ENCODE results near the gene CD36.

The CD36 gene

GRCh38 chr7:80609751-80610150 is 28.7 kb upstream of the CD36 start:
- no peaks in the 10 kb centered on the region for H3K9me3 ChIP-seq (ENCODE audit: low read length)
- no peaks in the 10 kb centered on the region for H3K36me3 ChIP-seq (ENCODE audit: insufficient read depth, low read length)
- no peak overlapping the region for H2AFZ ChIP-seq (ENCODE audit: low read length)
- no peaks in the 10 kb centered on the region for H3K4me1 ChIP-seq (ENCODE audit: insufficient read depth, low read length, severe bottlenecking)
- H3K4me2 ChIP-seq (ENCODE audit: low read length) = no peak overlapping the region
- no peak overlapping the region for H3K9ac ChIP-seq (ENCODE audit: low read length)
- no peaks in the 10 kb centered on the region for H3K27me3 ChIP-seq (ENCODE audit: insufficient read depth, low read length)
- H3K27ac ChIP-seq (ENCODE audit: low read depth, low read length, poor library complexity, severe bottlenecking) = no peak overlapping the region
- no peak for TF ChIP-seq CTCF (IDR thresholded peaks at IDR 0.05; ENCODE audit: low read length)
- no peak for TF ChIP-seq EZH2 (IDR thresholded peaks at IDR 0.05; ENCODE audit: borderline replicate concordance, low read length)
- no peaks in the 10 kb centered on the region for H4K20me1 ChIP-seq (ENCODE audit: insufficient read depth, low read length)
- H3K4me3 ChIP-seq (ENCODE audit: low read depth, low read length, poor library complexity, severe bottlenecking) = no peak overlapping the region
- no peaks in the 10 kb centered on the region for H3K79me2 ChIP-seq (ENCODE audit: insufficient read depth, low read length)
- no peaks in the 10 kb centered on the region for H3K9me2 ChIP-seq (ENCODE audit: low read depth, low read length)
- no peaks in the 10 kb centered on the region for H3F3A ChIP-seq (ENCODE audit: insufficient read depth, low read length)

- no peak overlapping the region for H2AFZ ChIP-seq (ENCODE audit: low read length)
- H3K9me2 ChIP-seq (ENCODE audit: low read depth, low read length) = no peaks in the 10 kb centered on the region
- no peaks in the 10 kb centered on the region for H3K4me1 ChIP-seq (ENCODE audit: insufficient read depth, low read length, severe bottlenecking)
- no peaks in the 10 kb centered on the region for H4K20me1 ChIP-seq (ENCODE audit: insufficient read depth, low read length)
- H3K79me2 ChIP-seq (ENCODE audit: insufficient read depth, low read length) = no peaks in the 10 kb centered on the region
- no peaks in the 10 kb centered on the region for H3F3A ChIP-seq (ENCODE audit: insufficient read depth, low read length)
- H3K9me3 ChIP-seq (ENCODE audit: low read length) = no peaks in the 10 kb centered on the region
- TF ChIP-seq CTCF (IDR thresholded peaks at IDR 0.05; ENCODE audit: low read length) = no peak
- TF ChIP-seq EZH2 (IDR thresholded peaks at IDR 0.05; ENCODE audit: borderline replicate concordance, low read length) = no peak
- no peaks in the 10 kb centered on the region for H3K27me3 ChIP-seq (ENCODE audit: insufficient read depth, low read length)
- no peak overlapping the region for H3K4me2 ChIP-seq (ENCODE audit: low read length)
- no peak overlapping the region for H3K4me3 ChIP-seq (ENCODE audit: low read depth, low read length, poor library complexity, severe bottlenecking)
- no peak overlapping the region for H3K9ac ChIP-seq (ENCODE audit: low read length)
- no peak overlapping the region for H3K27ac ChIP-seq (ENCODE audit: low read depth, low read length, poor library complexity, severe bottlenecking)
- no peaks in the 10 kb centered on the region for H3K36me3 ChIP-seq (ENCODE audit: insufficient read depth, low read length)
Measured at GRCh38 chr7:80611353-80611752, 27.1 kb upstream of the CD36 start.

GRCh38 chr7:80611779-80612178 is 26.7 kb upstream of the CD36 start:
- no peaks in the 10 kb centered on the region for H3K36me3 ChIP-seq (ENCODE audit: insufficient read depth, low read length)
- H3K9ac ChIP-seq (ENCODE audit: low read length) = no peak overlapping the region
- no peaks in the 10 kb centered on the region for H3K9me2 ChIP-seq (ENCODE audit: low read depth, low read length)
- no peaks in the 10 kb centered on the region for H3F3A ChIP-seq (ENCODE audit: insufficient read depth, low read length)
- no peak overlapping the region for H3K4me2 ChIP-seq (ENCODE audit: low read length)
- no peak overlapping the region for H2AFZ ChIP-seq (ENCODE audit: low read length)
- TF ChIP-seq CTCF (IDR thresholded peaks at IDR 0.05; ENCODE audit: low read length) = no peak
- no peak for TF ChIP-seq EZH2 (IDR thresholded peaks at IDR 0.05; ENCODE audit: borderline replicate concordance, low read length)
- H3K27me3 ChIP-seq (ENCODE audit: insufficient read depth, low read length) = no peaks in the 10 kb centered on the region
- no peaks in the 10 kb centered on the region for H3K4me1 ChIP-seq (ENCODE audit: insufficient read depth, low read length, severe bottlenecking)
- H4K20me1 ChIP-seq (ENCODE audit: insufficient read depth, low read length) = no peaks in the 10 kb centered on the region
- no peak overlapping the region for H3K27ac ChIP-seq (ENCODE audit: low read depth, low read length, poor library complexity, severe bottlenecking)
- H3K79me2 ChIP-seq (ENCODE audit: insufficient read depth, low read length) = no peaks in the 10 kb centered on the region
- H3K4me3 ChIP-seq (ENCODE audit: low read depth, low read length, poor library complexity, severe bottlenecking) = no peak overlapping the region
- H3K9me3 ChIP-seq (ENCODE audit: low read length) = no peaks in the 10 kb centered on the region
